ENCODE results near the gene DUOX1. TPM values are rescaled to one million over a fixed set of nuclear protein-coding genes. Genes with fewer than 3 reads are reported as not detected.

DUOX1 gene
- total RNA-seq, 1 experiment from 2014 or later: not detected

GRCh38 chr15:45114751-45115085 lies 15.1 kb upstream of the DUOX1 start:
- Histone ChIP-seq H4K20me1 (ENCODE audit: insufficient read depth) (no peaks in the 10 kb centered on the region), H3K27me3 (ENCODE audit: insufficient read depth, low read depth) (peaks cover 3% of the 10 kb centered on the region; the same call in 1 of the 2 replicates), H3K79me2 (ENCODE audit: low read depth) (no peaks in the 10 kb centered on the region), H3K4me1 (replicated peaks; ENCODE audit: insufficient read depth) (no peaks in the 10 kb centered on the region), H3F3A (ENCODE audit: insufficient read depth, low read depth) (no peaks in the 10 kb centered on the region), H3K4me3 (no peak overlapping the region), H3K27ac (no peak overlapping the region), H2AFZ (no peak overlapping the region), H3K4me2 (no peak overlapping the region), H3K9me2 (ENCODE audit: insufficient read depth) (no peaks in the 10 kb centered on the region), H3K36me3 (ENCODE audit: low read depth) (no peaks in the 10 kb centered on the region), H3K9me3 (ENCODE audit: insufficient read depth, low read depth) (no peaks in the 10 kb centered on the region)
- DNase-seq: no peak
- TF ChIP-seq, protein P1, sequence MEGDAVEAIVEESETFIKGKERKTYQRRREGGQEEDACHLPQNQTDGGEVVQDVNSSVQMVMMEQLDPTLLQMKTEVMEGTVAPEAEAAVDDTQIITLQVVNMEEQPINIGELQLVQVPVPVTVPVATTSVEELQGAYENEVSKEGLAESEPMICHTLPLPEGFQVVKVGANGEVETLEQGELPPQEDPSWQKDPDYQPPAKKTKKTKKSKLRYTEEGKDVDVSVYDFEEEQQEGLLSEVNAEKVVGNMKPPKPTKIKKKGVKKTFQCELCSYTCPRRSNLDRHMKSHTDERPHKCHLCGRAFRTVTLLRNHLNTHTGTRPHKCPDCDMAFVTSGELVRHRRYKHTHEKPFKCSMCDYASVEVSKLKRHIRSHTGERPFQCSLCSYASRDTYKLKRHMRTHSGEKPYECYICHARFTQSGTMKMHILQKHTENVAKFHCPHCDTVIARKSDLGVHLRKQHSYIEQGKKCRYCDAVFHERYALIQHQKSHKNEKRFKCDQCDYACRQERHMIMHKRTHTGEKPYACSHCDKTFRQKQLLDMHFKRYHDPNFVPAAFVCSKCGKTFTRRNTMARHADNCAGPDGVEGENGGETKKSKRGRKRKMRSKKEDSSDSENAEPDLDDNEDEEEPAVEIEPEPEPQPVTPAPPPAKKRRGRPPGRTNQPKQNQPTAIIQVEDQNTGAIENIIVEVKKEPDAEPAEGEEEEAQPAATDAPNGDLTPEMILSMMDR (conservative IDR thresholded peaks at IDR 0.05): no peak
- TF ChIP-seq EZH2 (IDR thresholded peaks at IDR 0.05; ENCODE audit: low read depth): no peak
- CTCF ChIA-PET: no interaction called here
- intact Hi-C loops (cut with micrococcal nuclease; ENCODE audit: unreplicated experiment): loop anchor here (5.0 kb wide), 1 partner anchor 142 kb away; no protein-coding TSS in a partner anchor
- POLR2A ChIA-PET (ENCODE audit: unreplicated experiment): no interaction called here
- BruUV-seq (replicated peaks): no TSS peak

- H3K4me3 ChIP-seq: no peak overlapping the region
- H2AFZ ChIP-seq: no peak overlapping the region
- intact Hi-C loops (cut with micrococcal nuclease; ENCODE audit: unreplicated experiment): loop anchor here (5.0 kb wide), 1 partner anchor 143 kb away; no protein-coding TSS in a partner anchor
- H3K4me2 ChIP-seq: no peak overlapping the region
- no peaks in the 10 kb centered on the region for H3F3A ChIP-seq (ENCODE audit: insufficient read depth, low read depth)
- ChIA-PET CTCF (no interaction called here), POLR2A (ENCODE audit: unreplicated experiment) (no interaction called here)
- BruUV-seq (replicated peaks): no TSS peak
- H3K4me1 ChIP-seq (replicated peaks; ENCODE audit: insufficient read depth): no peaks in the 10 kb centered on the region
- H3K27ac ChIP-seq: no peak overlapping the region
- H3K36me3 ChIP-seq (ENCODE audit: low read depth): no peaks in the 10 kb centered on the region
- H3K9me3 ChIP-seq (ENCODE audit: insufficient read depth, low read depth): no peaks in the 10 kb centered on the region
- H3K79me2 ChIP-seq (ENCODE audit: low read depth): no peaks in the 10 kb centered on the region
- no peaks in the 10 kb centered on the region for H3K9me2 ChIP-seq (ENCODE audit: insufficient read depth)
- TF ChIP-seq EZH2 (IDR thresholded peaks at IDR 0.05; ENCODE audit: low read depth): no peak
- TF ChIP-seq, protein P1 (conservative IDR thresholded peaks at IDR 0.05): no peak
- H4K20me1 ChIP-seq (ENCODE audit: insufficient read depth): no peaks in the 10 kb centered on the region
- peaks cover 3% of the 10 kb centered on the region; the same call in 1 of the 2 replicates for H3K27me3 ChIP-seq (ENCODE audit: insufficient read depth, low read depth)
- DNase-seq: no peak
These were observed 14.4 kb upstream of the DUOX1 start for GRCh38 chr15:45115312-45115820.

DNA sequence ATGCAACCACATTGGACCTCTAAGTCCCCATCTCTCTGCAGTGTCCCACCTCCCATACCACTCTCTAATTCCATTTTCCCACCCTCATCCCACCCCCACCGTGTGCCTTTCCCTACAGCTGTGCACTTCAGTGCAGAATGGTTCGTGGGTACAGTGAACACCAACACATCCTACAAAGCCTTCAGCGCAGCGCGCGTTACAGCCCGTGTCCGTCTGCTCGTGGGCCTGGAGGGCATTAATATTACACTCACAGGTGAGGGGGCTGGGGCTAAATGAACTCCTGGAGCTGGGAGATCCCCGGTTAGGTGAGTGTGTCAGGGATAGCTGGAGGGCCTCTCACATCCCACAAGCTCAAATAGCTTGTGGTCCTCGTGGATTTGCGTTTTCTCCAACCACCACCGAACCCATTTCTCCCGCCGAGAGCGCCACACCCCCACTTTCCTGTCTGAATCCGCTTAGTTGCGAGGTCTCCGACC lies 13.8 kb upstream of the DUOX1 start:
- CTCF ChIA-PET: interaction anchor here (0.6 kb wide), 1 partner anchor 563 kb away, joined by 4 read pairs; no protein-coding TSS in a partner anchor
- H3K27me3 ChIP-seq (ENCODE audit: insufficient read depth, low read depth): peaks cover 3% of the 10 kb centered on the region; the same call in 1 of the 2 replicates
- no peak for DNase-seq

More for the DNA sequence above, 13.8 kb upstream of the DUOX1 start:
- Histone ChIP-seq H3K9me2 (ENCODE audit: insufficient read depth) (no peaks in the 10 kb centered on the region), H3K79me2 (ENCODE audit: low read depth) (no peaks in the 10 kb centered on the region), H3K9me3 (ENCODE audit: insufficient read depth, low read depth) (no peaks in the 10 kb centered on the region), H3F3A (ENCODE audit: insufficient read depth, low read depth) (no peaks in the 10 kb centered on the region), H2AFZ (no peak overlapping the region), H3K4me3 (no peak overlapping the region), H3K4me2 (no peak overlapping the region), H4K20me1 (ENCODE audit: insufficient read depth) (no peaks in the 10 kb centered on the region), H3K4me1 (replicated peaks; ENCODE audit: insufficient read depth) (no peaks in the 10 kb centered on the region), H3K36me3 (ENCODE audit: low read depth) (no peaks in the 10 kb centered on the region), H3K27ac (no peak overlapping the region)
- BruUV-seq (replicated peaks): no TSS peak
- TF ChIP-seq EZH2 (IDR thresholded peaks at IDR 0.05; ENCODE audit: low read depth): no peak
- TF ChIP-seq, protein P1 (conservative IDR thresholded peaks at IDR 0.05): no peak
- POLR2A ChIA-PET (ENCODE audit: unreplicated experiment): no interaction called here
- intact Hi-C loops (cut with micrococcal nuclease; ENCODE audit: unreplicated experiment): loop anchor here (5.0 kb wide), 1 partner anchor 144 kb away; no protein-coding TSS in a partner anchor

Measured in PC-9 (cell line).